AG04450 (cell line): ENCODE measurements around the gene CNTNAP2. TPM values are rescaled to one million over a fixed set of nuclear protein-coding genes. Genes with fewer than 3 reads are reported as not detected.

Source experiments
- CTCF ChIA-PET: fragments of 300-600, 350-600 bp; formaldehyde crosslinking; extraction: SDS; loops from one replicate; lab custom pipeline; 2022; ENCODE audit warnings: antibody characterized with exemption, inconsistent platforms; lab: Charles Lee
- POLR2A ChIA-PET: fragments of 350-600 bp; formaldehyde crosslinking; extraction: SDS; loops from one replicate; lab custom pipeline; 2021; ENCODE audit warnings: antibody characterized with exemption, inconsistent platforms; lab: Yijun Ruan, JAX
- DNase-seq: peaks from one replicate; pipeline ENCODE4 v3.0.0-alpha.2; 2011; ENCODE audit warnings: low read depth, low spot score
- H3K27ac ChIP-seq: one replicate; pipeline ENCODE4 v1.5.1; 2012; ENCODE audit warnings: low read depth, low read length, control low read depth
- H3K27me3 ChIP-seq: one replicate; pipeline ENCODE4 v1.6.0; 2012; ENCODE audit warnings: low read length; ENCODE audit not compliant: control insufficient read depth, insufficient read depth
- H3K4me3 ChIP-seq: 2 replicates; pipeline ENCODE4 v1.5.1; 2011; ENCODE audit warnings: mild to moderate bottlenecking, low read depth, low read length, control low read depth
- H3K9me3 ChIP-seq: 2 replicates; pipeline ENCODE4 v1.5.1; 2012; ENCODE audit warnings: low read length; ENCODE audit not compliant: control insufficient read depth, insufficient read depth
- CTCF ChIP-seq: IDR thresholded peaks from 2 replicates; pipeline ENCODE4 v1.5.1; 2011; ENCODE audit warnings: low read depth, low read length, control low read depth, inconsistent platforms
- polyA plus RNA-seq: library from polyadenylated mRNA; depleted of rRNA; stranded (reverse); fragments of >200 nt; gene quantifications from 2 replicates; pipeline ENCODE4 v1.2.3, GENCODE V29; 2011

The CNTNAP2 gene
- polyA plus RNA-seq, 1 experiment = not detected

- Histone ChIP-seq H3K27ac (no peak overlapping the region), H3K4me3 (no peak overlapping the region), H3K27me3 (no peaks in the 10 kb centered on the region), H3K9me3 (peaks cover 22% of the 10 kb centered on the region; the same call in 1 of the 2 replicates)
- TF ChIP-seq CTCF = no peak
- CTCF ChIA-PET = no interaction called here
- DNase-seq = no peak
- POLR2A ChIA-PET = no interaction called here
Observed at GRCh38 chr7:148035950-148036349, 1919.3 kb downstream of the CNTNAP2 start.

- no peak for TF ChIP-seq CTCF
- CTCF ChIA-PET = no interaction called here
- H3K9me3 ChIP-seq = peaks cover 18% of the 10 kb centered on the region; the same call in 1 of the 2 replicates
- no peak overlapping the region for H3K4me3 ChIP-seq
- H3K27ac ChIP-seq = no peak overlapping the region
- POLR2A ChIA-PET = no interaction called here
- no peak for DNase-seq
- H3K27me3 ChIP-seq = no peaks in the 10 kb centered on the region
Observed at GRCh38 chr7:148037044-148037443, 1920.4 kb downstream of the CNTNAP2 start.

- no peak overlapping the region for H3K27ac ChIP-seq
- ChIA-PET POLR2A (no interaction called here), CTCF (no interaction called here)
- DNase-seq = no peak
- peaks cover 17% of the 10 kb centered on the region; the same call in 1 of the 2 replicates for H3K9me3 ChIP-seq
- H3K27me3 ChIP-seq = no peaks in the 10 kb centered on the region
- no peak for TF ChIP-seq CTCF
- H3K4me3 ChIP-seq = no peak overlapping the region
Observed at GRCh38 chr7:148041156-148041555, 1924.6 kb downstream of the CNTNAP2 start.

GRCh38 chr7:148042935-148043631, 1926.5 kb downstream of the CNTNAP2 start:
- peaks cover 17% of the 10 kb centered on the region; the same call in 1 of the 2 replicates for H3K9me3 ChIP-seq
- no peak for DNase-seq
- POLR2A ChIA-PET = no interaction called here
- no peaks in the 10 kb centered on the region for H3K27me3 ChIP-seq
- H3K4me3 ChIP-seq = no peak overlapping the region
- no peak for TF ChIP-seq CTCF
- CTCF ChIA-PET = interaction anchor here (0.6 kb wide), 1 partner anchor 534 kb away, joined by 3 read pairs; no protein-coding TSS in a partner anchor
- H3K27ac ChIP-seq = no peak overlapping the region

GRCh38 chr7:148044173-148044572, 1927.6 kb downstream of the CNTNAP2 start:
- no peak for TF ChIP-seq CTCF
- ChIA-PET POLR2A (no interaction called here), CTCF (interaction anchor here (0.6 kb wide), 1 partner anchor 24 kb away, joined by 3 read pairs; no protein-coding TSS in a partner anchor)
- H3K27me3 ChIP-seq = no peaks in the 10 kb centered on the region
- peaks cover 24% of the 10 kb centered on the region for H3K9me3 ChIP-seq
- no peak overlapping the region for H3K4me3 ChIP-seq
- no peak overlapping the region for H3K27ac ChIP-seq
- DNase-seq = no peak
